Measurements from ENCODE around the gene CFAP298. TPM values are rescaled to one million over a fixed set of nuclear protein-coding genes. Genes with fewer than 3 reads are reported as not detected.
"Not testable (repeated sequence)": the region's sequence is repeated elsewhere in the genome, so short reads cannot be mapped to it uniquely, and the experiment has no call there.

Gene CFAP298
- 10 to 100 TPM; 27.5 to 45.5 (median 33.1) TPM for total RNA-seq (2021; fragmentation: NEBNext Ultra II Directional; extraction: Animal tissue kit (Norgen Biotek cat#: 25700))
- long read RNA-seq, transcript CFAP298-201 (7 exons, 1,692 nt) = major isoform, 42 of 52 reads
- long read RNA-seq, partial matches to known transcripts = 5 of 52 reads
- long read RNA-seq, other reads (novel, unspliced or antisense) = 3 of 52 reads

- H3K4me1 Mint-ChIP-seq (ENCODE audit: low read depth) = peaks cover 7% of the 10 kb centered on the region; the same call in 1 of the 2 replicates
- H3K27ac Mint-ChIP-seq = peak within 1 kb of the TSS; percentile 100
- no peaks in the 10 kb centered on the region for H3K9me3 Mint-ChIP-seq
- peak within 1 kb of the TSS; percentile 99 for H3K4me3 Mint-ChIP-seq
- H3K36me3 Mint-ChIP-seq (ENCODE audit: low read depth) = peaks cover 4% of the 10 kb centered on the region; the same call in 1 of the 2 replicates
- no peak for TF ChIP-seq CTCF (IDR thresholded peaks at IDR 0.05)
- peak; percentile 96 for DNase-seq
- H3K27me3 Mint-ChIP-seq (ENCODE audit: insufficient read depth) = peaks cover 6% of the 10 kb centered on the region
Measured at GRCh38 chr21:32612075-32612998, at the start of gene CFAP298. Gene CFAP298, minus strand, starts transcription at chr21:32612377. Its CDS starts 134 bp downstream, at chr21:32612243.

- DNase-seq; H3K9me3 Mint-ChIP-seq; H3K27ac Mint-ChIP-seq; H3K27me3 Mint-ChIP-seq (ENCODE audit: insufficient read depth); H3K4me3 Mint-ChIP-seq; H3K4me1 Mint-ChIP-seq (ENCODE audit: low read depth): not testable (repeated sequence)
- H3K36me3 Mint-ChIP-seq (ENCODE audit: low read depth) = peaks cover 43% of the 10 kb centered on the region
Measured at GRCh38 chr21:32661026-32661782, 49.0 kb upstream of the CFAP298 start.

- DNase-seq = no peak
- H3K9me3 Mint-ChIP-seq = no peaks in the 10 kb centered on the region
- H3K27ac Mint-ChIP-seq = no peak overlapping the region
- H3K27me3 Mint-ChIP-seq (ENCODE audit: insufficient read depth) = no peaks in the 10 kb centered on the region
- no peak overlapping the region for H3K4me3 Mint-ChIP-seq
- no peaks in the 10 kb centered on the region for H3K4me1 Mint-ChIP-seq (ENCODE audit: low read depth)
- peaks cover 16% of the 10 kb centered on the region for H3K36me3 Mint-ChIP-seq (ENCODE audit: low read depth)
- no peak for TF ChIP-seq CTCF (IDR thresholded peaks at IDR 0.05)
Measured at GRCh38 chr21:32658524-32658923, 46.3 kb upstream of the CFAP298 start.

- no peak overlapping the region for H3K27ac Mint-ChIP-seq
- no peak overlapping the region for H3K4me3 Mint-ChIP-seq
- H3K36me3 Mint-ChIP-seq (ENCODE audit: low read depth) = peaks cover 11% of the 10 kb centered on the region; the same call in 1 of the 2 replicates
- TF ChIP-seq CTCF (IDR thresholded peaks at IDR 0.05) = peak; percentile 73
- no peaks in the 10 kb centered on the region for H3K27me3 Mint-ChIP-seq (ENCODE audit: insufficient read depth)
- no peaks in the 10 kb centered on the region for H3K4me1 Mint-ChIP-seq (ENCODE audit: low read depth)
- DNase-seq = no peak
- no peaks in the 10 kb centered on the region for H3K9me3 Mint-ChIP-seq
Measured at GRCh38 chr21:32653326-32653901, 41.2 kb upstream of the CFAP298 start.

- Mint-ChIP-seq H3K9me3 (no peaks in the 10 kb centered on the region), H3K27me3 (ENCODE audit: insufficient read depth) (no peaks in the 10 kb centered on the region), H3K27ac (no peak overlapping the region), H3K4me1 (ENCODE audit: low read depth) (no peaks in the 10 kb centered on the region), H3K4me3 (no peak overlapping the region), H3K36me3 (ENCODE audit: low read depth) (peaks cover 6% of the 10 kb centered on the region; the same call in 1 of the 2 replicates)
- no peak for TF ChIP-seq CTCF (IDR thresholded peaks at IDR 0.05)
- no peak for DNase-seq
Measured at GRCh38 chr21:32648165-32648564, 36.0 kb upstream of the CFAP298 start.

All from HFFc6 (cell line).